HG03439 (cell line): ENCODE measurements around the gene CBX3.
"Not testable (repeated sequence)": the region's sequence is repeated elsewhere in the genome, so short reads cannot be mapped to it uniquely, and the experiment has no call there.

Source experiments
- ATAC-seq: cut with Tn5 transposase; IDR thresholded peaks from one replicate; pipeline ENCODE4 v1.9.1; 2021; ENCODE audit warnings: mild to moderate bottlenecking, moderate library complexity; ENCODE audit not compliant: unreplicated experiment

CBX3 gene

DNA sequence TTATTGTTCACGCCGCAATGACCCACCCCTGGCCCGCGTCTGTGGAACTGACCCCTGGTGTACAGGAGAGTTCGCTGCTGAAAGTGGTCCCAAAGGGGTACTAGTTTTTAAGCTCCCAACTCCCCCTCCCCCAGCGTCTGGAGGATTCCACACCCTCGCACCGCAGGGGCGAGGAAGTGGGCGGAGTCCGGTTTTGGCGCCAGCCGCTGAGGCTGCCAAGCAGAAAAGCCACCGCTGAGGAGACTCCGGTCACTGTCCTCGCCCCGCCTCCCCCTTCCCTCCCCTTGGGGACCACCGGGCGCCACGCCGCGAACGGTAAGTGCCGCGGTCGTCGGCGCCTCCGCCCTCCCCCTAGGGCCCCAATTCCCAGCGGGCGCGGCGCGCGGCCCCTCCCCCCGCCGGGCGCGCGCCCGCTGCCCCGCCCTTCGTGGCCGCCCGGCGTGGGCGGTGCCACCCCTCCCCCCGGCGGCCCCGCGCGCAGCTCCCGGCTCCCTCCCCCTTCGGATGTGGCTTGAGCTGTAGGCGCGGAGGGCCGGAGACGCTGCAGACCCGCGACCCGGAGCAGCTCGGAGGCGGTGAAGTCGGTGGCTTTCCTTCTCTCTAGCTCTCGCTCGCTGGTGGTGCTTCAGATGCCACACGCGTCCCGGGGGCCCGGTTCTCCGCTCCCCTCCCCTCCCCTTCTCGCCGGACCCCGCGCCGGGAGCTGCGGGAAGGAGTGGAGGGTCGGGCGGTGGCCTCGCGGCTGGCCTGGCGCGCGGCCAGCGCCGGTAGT is at the start of gene CBX3:
TSS of gene CBX3 (plus strand) at position 499 of the 772 bp plus-strand sequence. CDS start 1,254 bp downstream, outside the sequence.
- ATAC-seq, result peak; percentile 41

DNA sequence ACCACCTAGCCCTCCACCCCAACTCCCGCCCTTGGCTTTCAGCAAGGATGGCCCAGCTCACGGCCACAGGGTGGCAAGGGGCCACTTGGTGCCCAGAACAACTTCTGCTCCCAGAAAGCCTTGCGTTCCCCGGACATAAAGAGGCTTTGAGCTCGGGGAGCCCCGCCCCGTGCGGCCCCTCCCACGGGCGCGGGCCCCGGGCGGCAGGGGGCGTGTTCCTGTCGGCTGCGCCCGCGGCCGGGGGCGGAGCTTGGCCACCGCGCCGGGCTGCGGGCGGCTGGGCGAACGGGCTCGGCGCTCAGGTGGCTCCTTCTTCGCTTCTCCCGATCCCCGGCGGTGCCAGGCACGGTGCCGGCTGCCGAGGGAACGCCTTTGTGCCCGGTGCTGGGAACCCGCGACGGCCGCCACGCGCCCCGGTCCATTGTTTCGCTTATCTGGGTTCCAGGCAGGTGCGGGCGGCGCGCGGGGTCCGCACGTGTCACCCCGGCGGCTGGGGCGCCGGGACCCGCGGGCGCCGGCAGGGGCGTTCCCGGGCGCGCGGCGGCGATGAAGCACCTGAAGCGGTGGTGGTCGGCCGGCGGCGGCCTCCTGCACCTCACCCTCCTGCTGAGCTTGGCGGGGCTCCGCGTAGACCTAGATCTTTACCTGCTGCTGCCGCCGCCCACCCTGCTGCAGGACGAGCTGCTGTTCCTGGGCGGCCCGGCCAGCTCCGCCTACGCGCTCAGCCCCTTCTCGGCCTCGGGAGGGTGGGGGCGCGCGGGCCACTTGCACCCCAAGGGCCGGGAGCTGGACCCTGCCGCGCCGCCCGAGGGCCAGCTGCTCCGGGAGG is 49.4 kb upstream of the CBX3 start, which contains the start of gene NFE2L3:
TSS of gene NFE2L3 (plus strand) at position 246 of the 829 bp plus-strand sequence. CDS start at position 547, 301 bp downstream.
- peak; percentile 61 for ATAC-seq

DNA sequence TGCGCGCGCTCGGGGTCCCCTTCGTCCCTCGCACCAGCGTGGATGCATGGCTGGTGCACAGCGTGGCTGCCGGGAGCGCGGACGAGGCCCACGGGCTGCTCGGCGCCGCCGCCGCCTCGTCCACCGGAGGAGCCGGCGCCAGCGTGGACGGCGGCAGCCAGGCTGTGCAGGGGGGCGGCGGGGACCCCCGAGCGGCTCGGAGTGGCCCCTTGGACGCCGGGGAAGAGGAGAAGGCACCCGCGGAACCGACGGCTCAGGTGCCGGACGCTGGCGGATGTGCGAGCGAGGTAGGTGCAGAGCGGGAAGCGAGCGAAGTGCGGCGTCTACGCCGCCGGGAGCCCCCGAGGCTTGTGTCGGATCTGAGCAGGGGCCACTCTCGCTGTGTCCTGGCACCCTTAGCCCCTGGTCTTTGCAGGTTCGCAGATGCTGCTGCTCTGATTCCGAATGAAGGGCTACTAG is 48.7 kb upstream of the CBX3 start:
- ATAC-seq, result peak; percentile 19

DNA sequence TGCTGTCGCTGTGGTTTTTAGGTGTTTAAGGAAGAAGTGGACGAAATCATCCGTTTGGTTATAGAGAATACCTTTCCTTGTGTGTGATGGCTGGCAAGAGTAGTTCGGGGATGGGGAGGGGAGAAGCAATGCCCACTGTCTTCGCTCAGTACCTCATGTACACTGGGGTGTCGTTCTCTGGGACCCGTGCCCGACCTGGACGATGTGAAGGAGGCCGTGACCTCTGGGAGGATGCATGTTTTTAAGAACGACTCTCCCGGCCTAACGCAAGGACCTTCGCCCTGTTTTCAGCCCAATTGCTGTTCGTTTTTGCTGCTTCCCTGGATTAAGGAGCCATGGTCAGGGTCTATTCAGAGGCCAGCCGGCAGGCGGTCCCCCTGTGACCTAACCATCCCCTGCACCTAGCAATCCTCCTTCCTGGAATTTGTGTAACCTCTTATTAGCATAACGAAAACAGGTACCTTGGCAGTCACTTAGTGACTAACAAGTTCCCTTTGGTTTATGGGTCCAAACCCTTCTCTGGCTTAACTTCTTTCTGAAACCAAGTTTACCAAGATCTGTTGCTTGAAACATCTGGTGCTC is 48.2 kb upstream of the CBX3 start:
- no peak for ATAC-seq

DNA sequence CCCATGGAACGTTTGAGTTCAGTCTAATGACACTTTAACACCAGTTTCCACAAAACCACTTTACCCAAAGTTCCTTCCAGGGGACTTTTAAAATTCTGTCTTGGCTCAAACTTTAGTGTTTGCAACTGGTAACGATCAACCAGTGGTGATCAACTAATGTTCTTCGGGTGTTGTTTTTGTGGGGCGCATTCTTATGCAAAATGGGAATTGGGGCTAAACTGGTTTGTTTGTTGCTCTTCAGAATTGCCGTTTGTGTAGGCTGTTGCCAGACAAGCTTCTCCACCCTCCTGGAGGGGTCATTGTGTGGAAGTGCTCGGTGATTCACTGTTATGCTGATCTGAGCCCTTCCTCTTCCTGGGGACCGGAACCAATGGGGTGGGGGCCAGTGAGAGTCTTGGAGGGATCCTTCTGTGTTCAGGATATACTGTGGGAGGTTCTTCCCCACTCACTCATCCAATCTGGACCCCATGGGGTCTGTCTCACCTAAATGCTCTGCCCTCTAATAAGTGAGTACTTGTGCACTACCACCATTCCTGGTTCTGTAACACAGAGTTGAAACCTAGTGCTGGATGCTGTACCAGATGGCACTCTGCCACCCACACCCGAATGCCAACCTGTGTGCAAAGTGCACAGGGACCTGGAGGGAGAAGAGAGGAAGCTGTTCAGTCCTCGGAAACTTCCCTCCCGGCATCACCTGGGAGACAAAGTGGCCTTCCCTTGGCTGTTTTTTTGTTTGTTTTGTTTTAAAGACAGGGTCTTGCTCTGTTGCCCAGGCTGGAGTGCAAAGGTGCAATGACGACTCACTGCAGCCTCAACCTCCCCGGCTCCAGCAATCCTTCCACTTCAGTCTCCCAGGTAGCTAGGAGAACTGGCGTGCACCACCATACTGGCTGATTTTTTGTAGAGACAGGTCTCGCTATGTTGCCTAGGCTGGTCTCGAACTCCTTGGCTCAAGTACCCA is 47.4 kb upstream of the CBX3 start:
- no peak for ATAC-seq

DNA sequence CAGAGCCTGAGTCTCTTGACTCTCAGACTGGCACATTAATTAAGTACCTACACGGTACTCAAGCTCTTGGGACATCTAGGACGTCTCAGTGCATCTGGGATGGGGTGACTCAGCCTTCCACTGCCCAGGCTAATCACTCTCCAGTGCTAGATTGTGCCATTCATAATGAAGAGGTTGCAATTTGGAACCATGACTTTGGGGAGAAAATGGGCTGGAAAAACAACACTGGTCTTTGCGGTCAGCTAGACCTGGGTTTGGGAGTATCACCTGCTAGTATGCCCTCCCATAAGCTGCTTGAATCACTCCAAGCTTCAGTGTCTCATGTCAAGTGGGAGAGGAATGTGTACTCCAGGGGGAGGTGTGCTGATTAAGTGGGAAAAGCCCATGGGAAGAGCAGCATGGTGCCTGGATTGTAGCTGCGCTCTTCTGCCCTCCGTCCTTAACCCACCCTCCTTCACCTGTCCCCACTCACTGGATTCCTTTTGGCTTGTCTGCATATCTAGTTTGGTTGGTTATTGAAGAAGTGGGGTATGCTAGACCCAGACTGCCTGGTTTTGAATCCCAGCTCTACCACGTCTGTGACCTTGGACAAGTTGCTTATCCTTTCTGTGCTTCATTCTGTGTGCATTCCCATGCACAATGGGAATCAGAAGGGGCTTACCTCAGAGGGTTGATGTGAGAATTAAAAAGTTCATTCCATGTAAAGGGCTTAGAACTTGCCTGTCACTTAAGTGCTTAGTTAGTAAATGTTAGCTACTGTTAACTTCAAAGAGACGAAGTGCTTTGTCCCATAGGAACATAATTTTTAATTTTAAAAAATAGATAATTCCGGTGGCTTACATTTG is 45.8 kb upstream of the CBX3 start:
- no peak for ATAC-seq

DNA sequence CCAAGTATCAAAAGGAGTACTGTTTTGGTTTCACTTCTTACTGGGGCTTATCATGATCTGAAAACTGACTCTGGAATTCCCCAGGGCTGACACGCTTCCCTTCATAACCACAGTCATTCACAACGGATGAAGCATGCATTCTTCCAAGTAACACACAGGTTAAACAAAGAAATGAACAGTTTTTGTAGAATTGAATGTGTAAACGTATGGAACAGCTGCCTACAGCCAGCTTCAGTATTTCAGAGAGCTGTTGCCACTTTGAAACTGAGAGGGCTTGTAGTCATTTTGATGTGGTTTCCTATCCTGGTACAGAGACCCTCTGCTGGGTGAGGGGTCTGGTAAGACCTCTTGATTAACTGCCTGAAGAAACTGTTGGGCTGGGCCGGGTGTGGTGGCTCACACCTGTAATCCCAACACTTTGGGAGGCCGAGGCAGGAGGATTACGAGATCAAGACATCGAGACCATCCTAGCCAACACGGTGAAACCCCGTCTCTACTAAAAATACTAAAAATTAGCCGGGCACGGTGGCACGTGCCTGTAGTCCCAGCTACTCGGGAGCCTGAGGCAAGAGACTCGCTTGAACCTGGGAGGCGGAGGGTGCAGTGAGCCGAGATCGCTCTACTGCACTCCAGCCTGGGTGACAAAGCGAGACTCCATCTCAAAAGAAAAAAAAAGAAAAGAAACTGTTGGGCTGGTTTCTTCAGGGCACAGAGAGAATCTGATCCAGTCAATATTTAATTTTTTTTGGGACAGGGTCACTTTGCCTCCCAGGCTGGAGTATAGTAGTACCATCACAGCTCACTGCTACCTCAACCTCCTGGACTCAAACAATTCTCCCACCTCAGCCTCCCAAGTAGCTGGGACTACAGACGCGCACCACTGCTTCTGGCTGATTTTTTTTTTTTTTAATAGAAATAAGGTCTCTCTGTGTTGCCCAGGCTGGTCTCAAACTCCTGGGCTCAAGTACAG is 44.8 kb upstream of the CBX3 start:
- ATAC-seq, result peak; percentile 34

DNA sequence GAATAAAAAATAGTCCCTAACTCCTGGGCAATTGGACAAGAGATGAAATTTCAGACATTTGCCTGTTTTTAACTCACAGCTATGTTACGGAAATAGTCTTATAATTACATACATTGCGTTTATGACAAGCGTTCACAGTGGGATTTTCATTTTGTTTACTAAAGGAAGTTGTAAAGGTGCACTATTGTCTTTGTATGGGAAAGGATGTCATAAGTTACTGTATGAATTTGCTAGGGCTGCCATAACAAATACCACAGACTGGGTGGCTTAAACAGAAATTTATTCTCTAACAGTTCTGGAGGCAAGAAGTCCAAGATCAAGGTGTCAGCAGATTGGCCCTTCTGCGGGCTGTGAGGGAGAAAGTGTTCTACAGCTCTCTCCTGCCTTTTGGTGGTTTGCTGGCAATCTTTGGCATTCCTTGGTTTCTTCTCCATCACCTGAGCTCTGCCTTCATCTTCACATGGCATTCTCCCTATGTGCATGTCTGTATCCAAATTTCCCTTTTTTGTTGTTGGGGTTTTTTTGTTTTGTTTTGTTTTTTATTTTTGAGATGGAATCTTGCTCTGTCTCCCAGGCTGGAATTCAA is 43.9 kb upstream of the CBX3 start:
- no peak for ATAC-seq

DNA sequence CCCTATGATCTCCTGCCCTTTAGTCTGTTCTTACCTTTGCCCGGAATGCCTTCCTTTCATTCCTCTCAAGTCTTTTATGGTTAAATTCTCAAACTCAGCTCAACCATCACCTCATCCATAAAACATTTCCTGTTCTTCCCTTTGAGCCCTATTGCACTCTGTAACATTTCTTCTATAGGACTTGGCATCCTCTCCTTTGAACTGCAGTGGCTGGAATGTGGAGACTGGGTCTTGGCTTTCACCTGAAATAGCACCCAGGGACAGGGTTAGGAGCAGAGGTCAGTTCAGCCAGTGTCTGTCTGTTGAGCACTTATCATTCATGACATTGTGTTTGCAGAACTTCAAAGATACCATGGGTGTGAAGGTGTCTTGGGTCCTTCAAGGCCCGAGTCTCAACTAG is 42.3 kb upstream of the CBX3 start:
- ATAC-seq, result no peak

DNA sequence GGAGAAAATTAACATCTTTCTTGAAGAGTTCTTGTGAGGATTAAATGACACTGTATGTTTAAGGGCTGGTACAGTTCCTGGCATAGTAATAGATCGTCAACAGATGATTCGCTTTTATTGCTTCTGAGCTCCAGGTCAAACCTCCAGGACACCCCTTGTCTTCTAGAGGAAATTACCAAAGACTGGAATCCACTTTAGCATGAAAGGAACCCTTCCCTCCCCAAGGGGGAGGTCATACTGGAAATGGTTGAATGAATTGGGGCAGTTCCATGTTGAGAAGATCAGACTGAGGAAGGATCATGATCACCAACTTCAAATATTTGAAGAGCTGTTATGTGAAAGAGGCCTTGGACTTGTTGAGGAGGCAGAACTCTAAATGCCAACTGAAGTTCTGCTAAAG is 40.6 kb upstream of the CBX3 start:
- no peak for ATAC-seq

DNA sequence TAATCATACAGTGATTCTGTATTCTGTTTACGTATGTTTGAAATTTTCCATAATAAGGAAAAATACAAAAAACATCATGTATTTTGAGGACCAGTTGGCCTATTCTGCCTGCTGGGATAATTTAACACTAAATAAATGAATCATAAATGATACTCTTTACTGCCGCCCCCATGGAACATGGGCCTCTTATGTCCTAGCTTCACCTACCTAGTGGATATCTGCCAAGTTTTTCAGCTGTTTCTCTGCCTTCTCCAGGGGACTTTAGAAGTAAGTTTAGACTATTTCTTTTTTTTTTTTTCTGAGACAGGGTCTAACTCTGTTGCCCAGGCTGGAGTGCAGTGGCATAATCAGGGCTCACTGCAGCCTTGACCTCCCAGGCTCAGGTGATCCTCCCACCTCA is 39.1 kb upstream of the CBX3 start:
- ATAC-seq, result no peak

DNA sequence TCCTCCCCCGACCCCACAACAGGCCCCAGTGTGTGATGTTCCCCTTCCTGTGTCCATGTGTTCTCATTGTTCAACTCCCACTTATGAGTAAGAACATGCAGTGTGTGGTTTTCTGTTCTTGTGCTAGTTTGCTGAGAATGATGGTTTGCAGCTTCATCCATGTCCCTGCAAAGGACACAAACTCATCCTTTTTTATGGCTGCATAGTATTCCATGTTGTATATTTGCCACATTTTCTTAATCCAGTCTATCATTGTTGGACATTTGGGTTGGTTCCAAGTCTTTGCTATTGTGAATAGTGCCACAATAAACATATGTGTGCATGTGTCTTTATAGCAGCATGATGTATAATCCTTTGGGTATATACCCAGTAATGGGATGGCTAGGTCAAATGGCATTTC is 37.7 kb upstream of the CBX3 start:
- ATAC-seq, result not testable (repeated sequence)

DNA sequence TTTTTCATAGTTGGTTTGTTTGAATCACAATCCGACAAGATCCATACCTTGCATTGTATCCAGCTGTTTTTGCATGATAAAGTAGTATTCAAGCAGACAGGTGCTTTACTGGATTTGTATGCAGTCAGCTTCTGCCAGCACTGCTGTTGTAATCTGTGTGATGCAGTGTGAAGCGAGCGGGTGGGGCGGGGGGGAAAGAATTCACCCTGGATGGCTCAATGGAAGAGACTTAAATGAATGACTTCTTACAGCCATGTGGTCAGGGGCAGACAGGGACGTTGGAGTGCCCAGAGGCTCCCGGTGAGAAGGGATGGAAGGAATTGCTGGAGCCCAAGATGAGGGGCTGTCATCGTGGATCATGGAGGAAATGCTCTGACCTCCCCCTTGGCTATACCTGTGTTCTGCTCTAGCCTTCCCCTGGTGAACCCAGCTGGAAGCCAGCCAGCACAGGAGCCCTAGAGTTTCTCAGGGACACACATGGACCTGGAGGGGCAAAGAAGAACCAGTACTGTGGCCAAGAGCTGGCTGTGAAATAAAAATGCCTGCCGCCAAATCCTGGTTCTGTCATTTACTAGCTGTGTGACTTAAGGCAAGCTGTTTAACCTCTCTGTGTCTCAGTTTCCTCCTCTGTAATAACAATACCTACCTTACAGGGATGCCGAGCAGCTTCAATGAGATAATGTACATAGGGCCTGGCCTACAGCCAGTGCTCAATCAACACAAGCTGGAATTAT is 35.4 kb upstream of the CBX3 start:
- ATAC-seq, result no peak

DNA sequence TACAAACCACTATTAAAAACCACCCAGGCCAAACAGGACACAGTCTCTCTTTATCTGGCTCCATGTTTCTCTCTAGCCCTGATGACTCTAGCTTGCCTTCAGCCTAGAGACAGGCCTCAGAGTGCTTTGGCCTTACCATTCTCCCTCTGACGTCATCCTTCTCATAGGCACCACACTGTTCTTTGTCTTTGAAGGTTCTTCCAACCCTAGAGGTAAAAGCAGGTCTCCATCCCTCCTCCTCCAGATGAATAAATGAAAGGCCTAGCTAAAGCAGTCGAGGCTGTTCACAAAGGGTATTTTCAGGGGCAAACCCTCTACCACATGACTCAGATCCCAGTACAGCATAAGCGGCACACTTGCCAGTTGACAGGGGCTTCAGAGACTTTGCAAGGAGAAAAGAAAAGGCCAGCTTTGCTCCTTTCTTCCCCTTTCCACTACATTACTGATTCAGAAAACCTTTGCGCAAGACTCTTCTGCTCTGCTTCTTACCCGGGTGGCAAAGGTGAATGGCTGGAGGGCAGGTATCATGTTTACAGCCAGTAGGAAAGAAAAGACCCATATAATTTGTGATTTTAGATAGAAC is 34.8 kb upstream of the CBX3 start:
- ATAC-seq, result no peak

DNA sequence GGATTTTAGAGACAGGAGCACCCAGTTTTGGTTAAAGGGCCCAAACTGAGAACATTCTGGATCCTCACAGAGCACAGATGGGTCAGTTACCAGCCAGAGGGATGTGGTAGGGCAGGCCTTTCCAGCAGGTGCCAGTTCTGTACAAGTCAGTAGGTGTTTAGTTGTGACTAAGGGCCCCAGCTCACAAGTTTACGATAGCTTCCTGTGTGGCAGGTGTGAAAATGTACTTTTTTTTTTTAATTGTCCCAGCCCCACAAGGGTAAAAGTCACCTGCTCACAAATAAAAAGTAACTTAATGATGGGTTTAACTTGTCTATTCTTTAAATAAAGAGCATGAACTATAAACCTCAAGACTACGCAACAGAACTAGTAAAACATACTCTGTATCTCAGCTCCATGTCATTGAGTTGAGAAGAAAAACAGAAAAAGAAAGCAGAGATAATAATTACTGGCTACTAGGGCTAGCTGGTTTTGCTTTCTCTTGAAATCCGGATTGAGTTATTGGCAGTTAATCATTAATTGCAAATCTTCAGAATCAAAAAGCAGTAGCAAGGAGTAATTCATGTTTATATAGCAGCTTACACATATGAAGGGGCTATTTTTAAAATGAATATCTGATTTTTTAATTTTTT is 34.1 kb upstream of the CBX3 start:
- ATAC-seq, result peak; percentile 46

DNA sequence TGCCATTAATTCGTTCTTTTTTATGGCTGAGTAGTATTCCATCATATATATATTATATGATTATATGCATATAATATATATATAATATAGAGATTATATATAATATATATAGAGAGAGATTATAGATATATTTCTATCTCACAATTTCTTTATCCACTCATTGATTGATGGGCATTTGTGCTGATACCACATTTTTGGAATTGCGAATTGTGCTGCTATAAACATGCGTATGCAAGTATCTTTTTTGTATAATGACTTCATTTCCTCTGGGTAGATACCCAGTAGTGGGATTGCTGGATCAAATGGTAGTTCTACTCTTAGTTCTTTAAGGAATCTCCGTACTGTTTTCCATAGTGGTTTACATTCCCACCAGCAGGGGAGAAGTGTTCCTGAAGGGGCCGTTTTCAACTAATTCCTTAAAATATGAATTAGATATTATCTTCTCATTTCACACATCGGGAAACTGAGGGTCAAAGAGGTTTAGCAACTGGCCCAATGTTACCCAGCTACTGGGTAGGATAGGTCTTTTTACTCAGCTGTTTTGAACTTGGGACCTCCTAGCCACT is 33.0 kb upstream of the CBX3 start:
- no peak for ATAC-seq
